ENCODE data around the gene HDAC9.

HDAC9 gene

DNA sequence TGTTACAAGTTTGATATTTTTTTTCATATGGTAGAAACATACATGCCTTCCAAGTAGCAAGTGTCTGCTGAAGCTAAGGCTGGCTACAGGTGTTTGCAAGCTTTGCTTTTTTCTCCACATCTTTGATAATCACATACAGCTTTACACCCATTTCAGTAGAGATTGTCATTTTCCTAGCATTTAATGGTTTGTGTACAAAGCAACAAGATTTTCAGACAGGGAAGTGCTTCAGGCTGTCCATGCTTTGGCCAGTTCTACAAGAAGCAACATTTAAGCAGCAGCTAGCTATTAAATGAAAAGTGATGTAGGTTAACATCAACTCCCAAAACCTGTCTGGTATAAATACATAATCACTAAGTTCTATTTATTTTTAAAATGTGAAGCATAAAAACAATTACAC lies 2.3 kb downstream of the HDAC9 start:
- DNase-seq (ENCODE audit: low read depth, low spot score) = no peak
- TF ChIP-seq, protein P1, sequence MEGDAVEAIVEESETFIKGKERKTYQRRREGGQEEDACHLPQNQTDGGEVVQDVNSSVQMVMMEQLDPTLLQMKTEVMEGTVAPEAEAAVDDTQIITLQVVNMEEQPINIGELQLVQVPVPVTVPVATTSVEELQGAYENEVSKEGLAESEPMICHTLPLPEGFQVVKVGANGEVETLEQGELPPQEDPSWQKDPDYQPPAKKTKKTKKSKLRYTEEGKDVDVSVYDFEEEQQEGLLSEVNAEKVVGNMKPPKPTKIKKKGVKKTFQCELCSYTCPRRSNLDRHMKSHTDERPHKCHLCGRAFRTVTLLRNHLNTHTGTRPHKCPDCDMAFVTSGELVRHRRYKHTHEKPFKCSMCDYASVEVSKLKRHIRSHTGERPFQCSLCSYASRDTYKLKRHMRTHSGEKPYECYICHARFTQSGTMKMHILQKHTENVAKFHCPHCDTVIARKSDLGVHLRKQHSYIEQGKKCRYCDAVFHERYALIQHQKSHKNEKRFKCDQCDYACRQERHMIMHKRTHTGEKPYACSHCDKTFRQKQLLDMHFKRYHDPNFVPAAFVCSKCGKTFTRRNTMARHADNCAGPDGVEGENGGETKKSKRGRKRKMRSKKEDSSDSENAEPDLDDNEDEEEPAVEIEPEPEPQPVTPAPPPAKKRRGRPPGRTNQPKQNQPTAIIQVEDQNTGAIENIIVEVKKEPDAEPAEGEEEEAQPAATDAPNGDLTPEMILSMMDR (IDR thresholded peaks at IDR 0.05; ENCODE audit: low read depth, low read length) = no peak
- in situ Hi-C loops (cut with HindIII; ENCODE audit: low sequenced_read_pairs) = no loop called here
- no peak overlapping the region for H3K4me3 ChIP-seq (ENCODE audit: low read depth, low read length)

GRCh38 chr7:18498341-18498740 lies 2.8 kb downstream of the HDAC9 start:
- H3K4me3 ChIP-seq (ENCODE audit: low read depth, low read length) = no peak overlapping the region
- in situ Hi-C loops (cut with HindIII; ENCODE audit: low sequenced_read_pairs) = no loop called here
- DNase-seq (ENCODE audit: low read depth, low spot score) = no peak
- TF ChIP-seq, protein P1 (IDR thresholded peaks at IDR 0.05; ENCODE audit: low read depth, low read length) = no peak

DNA sequence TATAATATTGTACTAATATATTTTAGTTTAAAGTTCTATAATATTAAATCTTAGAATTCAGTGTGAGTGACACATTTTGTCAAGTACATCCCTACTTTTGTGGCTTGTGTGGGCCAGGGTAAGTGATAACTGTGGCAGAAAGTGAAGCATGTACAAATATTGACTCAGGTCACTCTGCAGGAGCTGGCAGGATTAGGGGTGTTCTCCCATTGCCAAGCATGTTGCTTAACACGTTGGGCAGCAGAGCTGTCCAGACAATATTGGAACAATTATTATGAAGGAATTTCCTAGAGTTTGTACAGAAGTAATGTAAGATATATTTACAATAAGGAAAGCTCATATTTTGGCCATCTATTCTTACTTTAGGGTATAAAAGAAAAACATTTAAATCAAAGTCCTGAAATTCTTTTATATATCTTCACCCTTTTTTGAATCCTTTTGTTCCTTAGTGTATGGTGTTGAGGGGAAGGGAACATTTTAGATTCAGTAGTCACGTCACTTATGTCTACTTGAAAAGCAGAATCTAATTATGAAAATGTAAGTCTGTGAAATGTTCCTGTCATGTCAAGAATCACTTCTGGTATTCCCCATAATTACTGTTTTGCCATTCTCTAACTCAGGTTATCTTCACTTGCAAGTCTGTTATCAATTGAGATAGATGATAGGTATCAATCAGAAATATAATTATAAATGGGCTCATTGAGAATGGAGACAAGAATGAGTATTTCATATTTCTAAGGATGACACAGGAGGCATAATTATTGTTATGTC lies 4.0 kb downstream of the HDAC9 start:
- no peak overlapping the region for H3K4me3 ChIP-seq (ENCODE audit: low read depth, low read length)
- DNase-seq (ENCODE audit: low read depth, low spot score) = no peak
- in situ Hi-C loops (cut with HindIII; ENCODE audit: low sequenced_read_pairs) = no loop called here
- TF ChIP-seq, protein P1 (IDR thresholded peaks at IDR 0.05; ENCODE audit: low read depth, low read length) = no peak

GRCh38 chr7:18503126-18503866 lies 7.7 kb downstream of the HDAC9 start:
- H3K4me3 ChIP-seq (ENCODE audit: low read depth, low read length) = no peak overlapping the region
- TF ChIP-seq, protein P1 (IDR thresholded peaks at IDR 0.05; ENCODE audit: low read depth, low read length) = no peak
- in situ Hi-C loops (cut with HindIII; ENCODE audit: low sequenced_read_pairs) = no loop called here
- no peak for DNase-seq (ENCODE audit: low read depth, low spot score)

- no peak for DNase-seq (ENCODE audit: low read depth, low spot score)
- TF ChIP-seq, protein P1 (IDR thresholded peaks at IDR 0.05; ENCODE audit: low read depth, low read length) = no peak
- in situ Hi-C loops (cut with HindIII; ENCODE audit: low sequenced_read_pairs) = no loop called here
- no peak overlapping the region for H3K4me3 ChIP-seq (ENCODE audit: low read depth, low read length)
These were observed 9.4 kb downstream of the HDAC9 start for GRCh38 chr7:18504965-18505364.

DNA sequence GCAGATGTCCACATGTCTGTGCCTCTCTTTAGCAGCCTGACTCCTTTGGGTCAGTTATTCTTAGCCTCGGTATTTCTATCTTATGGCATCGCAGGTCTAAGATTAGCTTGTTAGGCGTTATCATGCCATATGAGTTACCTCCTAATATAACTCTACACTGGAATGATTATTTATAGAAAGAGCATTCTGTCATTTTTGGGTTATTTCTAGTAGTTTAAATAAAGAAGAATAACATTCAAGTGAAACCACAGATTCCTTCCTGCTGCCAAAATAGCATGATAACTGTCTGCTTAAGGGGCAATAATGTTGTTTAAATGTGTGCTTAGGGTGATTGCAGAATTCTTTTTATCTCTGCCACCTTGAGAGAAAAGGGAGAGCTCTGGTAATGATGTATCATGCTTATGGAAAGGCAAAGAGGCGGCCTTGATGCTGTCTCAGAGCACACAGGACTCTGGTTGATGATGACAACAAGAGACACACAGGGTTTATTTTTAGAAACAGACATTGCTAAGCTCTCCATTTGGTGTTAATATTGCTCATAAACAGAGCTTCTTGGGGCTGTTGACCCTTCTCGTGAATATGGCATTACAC lies 10.4 kb downstream of the HDAC9 start:
- in situ Hi-C loops (cut with HindIII; ENCODE audit: low sequenced_read_pairs) = no loop called here
- TF ChIP-seq, protein P1 (IDR thresholded peaks at IDR 0.05; ENCODE audit: low read depth, low read length) = no peak
- no peak overlapping the region for H3K4me3 ChIP-seq (ENCODE audit: low read depth, low read length)
- peak; percentile 63 for DNase-seq (ENCODE audit: low read depth, low spot score)

Measured in astrocyte of the spinal cord (primary cell).